Muscle layer of duodenum (tissue), 2 donors: ENCODE measurements around the gene ITGB4.
A peak's percentile ranks its signal among the peaks of the same experiment; 100 is the strongest.
"Not testable (repeated sequence)": the region's sequence is repeated elsewhere in the genome, so short reads cannot be mapped to it uniquely, and the experiment has no call there.

Experiments
- H3K27ac ChIP-seq: one replicate; pipeline ENCODE4 v1.7.0; 2013; ENCODE audit warnings: mild to moderate bottlenecking, low read length
- H3K27me3 ChIP-seq: one replicate; pipeline ENCODE4 v1.7.0; 2013; ENCODE audit warnings: low read depth, mild to moderate bottlenecking, control low read depth, low read length
- H3K36me3 ChIP-seq, 2 donors: one replicate each; pipeline ENCODE4 v1.7.0; 2013; ENCODE audit warnings: low read length in 2 of 2, control low read depth in 1 of 2, mild to moderate bottlenecking in 1 of 2; ENCODE audit not compliant: insufficient read depth in 2 of 2, control insufficient read depth in 1 of 2
- H3K4me1 ChIP-seq, 2 donors: one replicate each; pipeline ENCODE4 v1.7.0; 2013; ENCODE audit warnings: low read length in 2 of 2, mild to moderate bottlenecking in 2 of 2, control low read depth in 1 of 2, moderate library complexity in 1 of 2; ENCODE audit not compliant: insufficient read depth in 2 of 2, control insufficient read depth in 1 of 2
- H3K4me3 ChIP-seq, 2 donors: one replicate each; pipeline ENCODE4 v1.7.0; 2013; ENCODE audit warnings: low read length in 2 of 2, low read depth in 1 of 2, mild to moderate bottlenecking in 1 of 2
- H3K9me3 ChIP-seq, 2 donors: one replicate each; pipeline ENCODE4 v1.7.0; 2013; ENCODE audit warnings: low read length in 2 of 2, control low read depth in 1 of 2, mild to moderate bottlenecking in 1 of 2; ENCODE audit not compliant: control insufficient read depth in 1 of 2
- donor health status: healthy.

Gene ITGB4

DNA sequence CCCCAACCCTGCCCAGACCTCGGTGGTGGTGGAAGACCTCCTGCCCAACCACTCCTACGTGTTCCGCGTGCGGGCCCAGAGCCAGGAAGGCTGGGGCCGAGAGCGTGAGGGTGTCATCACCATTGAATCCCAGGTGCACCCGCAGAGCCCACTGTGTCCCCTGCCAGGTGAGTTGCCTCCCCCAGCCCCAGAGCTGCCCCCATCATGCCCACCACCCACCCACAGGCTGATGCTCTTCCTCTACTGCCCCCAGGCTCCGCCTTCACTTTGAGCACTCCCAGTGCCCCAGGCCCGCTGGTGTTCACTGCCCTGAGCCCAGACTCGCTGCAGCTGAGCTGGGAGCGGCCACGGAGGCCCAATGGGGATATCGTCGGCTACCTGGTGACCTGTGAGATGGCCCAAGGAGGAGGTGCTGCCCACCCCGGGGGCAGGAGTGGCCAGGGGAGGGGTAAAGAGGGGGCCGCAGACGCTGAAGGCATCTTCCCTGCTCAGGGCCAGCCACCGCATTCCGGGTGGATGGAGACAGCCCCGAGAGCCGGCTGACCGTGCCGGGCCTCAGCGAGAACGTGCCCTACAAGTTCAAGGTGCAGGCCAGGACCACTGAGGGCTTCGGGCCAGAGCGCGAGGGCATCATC, 35.3 kb downstream of the ITGB4 start:
- peaks cover 0 to 12% of the 10 kb centered on the region in 2 donors for H3K4me1 ChIP-seq
- H3K27me3 ChIP-seq = no peaks in the 10 kb centered on the region
- no peaks in the 10 kb centered on the region for H3K9me3 ChIP-seq
- no peak overlapping the region for H3K4me3 ChIP-seq
- H3K27ac ChIP-seq = no peak overlapping the region
- H3K36me3 ChIP-seq = peaks cover 7 to 28% of the 10 kb centered on the region in 2 donors

- H3K36me3 ChIP-seq = peaks cover 9 to 28% of the 10 kb centered on the region in 2 donors
- no peaks in the 10 kb centered on the region for H3K27me3 ChIP-seq
- H3K9me3 ChIP-seq = no peaks in the 10 kb centered on the region
- peaks cover 0 to 12% of the 10 kb centered on the region in 2 donors for H3K4me1 ChIP-seq
- H3K4me3 ChIP-seq = no peak overlapping the region
- H3K27ac ChIP-seq = no peak overlapping the region
Observed at GRCh38 chr17:75757086-75757681, 35.9 kb downstream of the ITGB4 start.

DNA sequence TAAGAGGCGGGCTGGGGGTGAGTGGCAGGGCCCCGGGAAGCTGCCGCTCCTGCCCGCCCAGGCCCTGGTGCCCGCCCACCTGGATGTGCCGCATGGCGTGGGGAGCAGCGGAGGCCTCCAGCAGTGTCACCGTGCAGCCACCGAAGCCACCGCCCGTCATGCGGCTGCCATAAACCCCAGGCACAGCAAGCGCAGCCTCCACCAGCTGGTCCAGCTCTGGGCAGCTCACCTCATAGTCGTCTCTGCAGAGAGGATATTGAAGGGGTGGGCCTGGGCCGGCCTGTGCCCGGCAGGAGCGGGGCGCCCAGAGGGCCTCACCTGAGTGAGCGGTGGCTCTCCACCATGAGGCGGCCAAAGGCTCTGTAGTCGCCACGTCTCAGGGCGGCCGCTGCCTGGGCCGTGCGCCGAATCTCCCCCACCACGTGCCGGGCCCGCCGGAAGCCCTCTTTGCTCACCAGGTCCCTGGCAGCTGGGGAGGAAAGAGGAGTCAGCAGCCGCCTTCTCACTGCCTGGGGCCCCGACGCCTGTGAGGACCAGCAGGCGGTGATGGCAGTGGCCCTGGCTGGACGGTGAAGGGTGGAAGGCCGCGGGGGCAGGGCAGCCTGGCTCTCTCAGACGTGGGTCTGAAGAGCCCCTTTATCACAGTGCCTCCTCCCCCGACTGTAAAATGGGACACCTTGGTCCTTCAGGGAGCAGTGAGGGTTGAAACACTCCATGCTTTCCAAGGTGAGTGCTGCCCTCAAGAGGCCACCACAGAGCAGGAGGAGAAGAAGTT, 37.1 kb downstream of the ITGB4 start:
- H3K4me3 ChIP-seq = no peak overlapping the region
- peaks cover 11 to 35% of the 10 kb centered on the region in 2 donors for H3K36me3 ChIP-seq
- no peaks in the 10 kb centered on the region for H3K27me3 ChIP-seq
- H3K27ac ChIP-seq = no peak overlapping the region
- H3K4me1 ChIP-seq = peaks cover 0 to 15% of the 10 kb centered on the region in 2 donors
- no peaks in the 10 kb centered on the region for H3K9me3 ChIP-seq

GRCh38 chr17:75759457-75759856, 38.2 kb downstream of the ITGB4 start:
- Histone ChIP-seq H3K36me3 (peaks cover 11 to 36% of the 10 kb centered on the region in 2 donors), H3K27ac (no peak overlapping the region), H3K9me3 (no peaks in the 10 kb centered on the region), H3K4me1 (peaks cover 10 to 19% of the 10 kb centered on the region in 2 donors), H3K27me3 (no peaks in the 10 kb centered on the region), H3K4me3 (no peak overlapping the region)

DNA sequence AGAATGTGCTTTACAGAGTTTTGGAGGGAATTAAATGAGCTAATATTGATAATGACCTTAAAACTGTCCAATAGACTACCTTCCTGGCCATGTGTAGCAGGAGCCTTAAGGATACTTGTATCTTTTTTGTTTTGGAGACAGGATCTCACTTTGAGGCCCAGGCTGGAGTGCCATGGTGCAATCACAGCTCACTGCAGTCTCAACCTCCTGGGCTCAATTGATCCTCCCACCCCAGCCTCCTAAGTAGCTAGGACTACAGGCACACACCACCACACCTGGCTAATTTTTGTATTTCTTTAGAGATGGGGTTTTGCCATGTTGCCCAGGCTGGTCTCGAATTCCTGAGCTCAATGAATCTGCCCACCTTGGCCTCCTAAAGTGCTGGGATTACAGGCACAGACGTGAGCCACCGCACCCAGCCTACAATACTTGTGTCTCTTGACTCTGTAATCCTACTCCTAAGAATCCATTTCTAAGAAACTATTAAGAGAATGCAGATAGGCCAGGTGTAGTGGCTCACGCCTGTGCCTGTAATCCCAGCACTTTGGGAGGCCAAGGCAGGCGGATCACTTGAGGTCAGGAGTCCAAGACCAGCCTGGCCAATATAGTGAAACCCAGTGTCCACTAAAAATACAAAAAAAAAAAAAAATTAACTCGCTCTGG, 38.9 kb downstream of the ITGB4 start:
- not testable (repeated sequence) for H3K4me3 ChIP-seq, H3K9me3 ChIP-seq, H3K27ac ChIP-seq, H3K27me3 ChIP-seq
- Histone ChIP-seq H3K4me1 (peaks cover 10 to 15% of the 10 kb centered on the region in 2 donors), H3K36me3 (peaks cover 11 to 36% of the 10 kb centered on the region in 2 donors)

GRCh38 chr17:75762513-75763268, 41.4 kb downstream of the ITGB4 start:
- Histone ChIP-seq H3K36me3 (peaks cover 6 to 21% of the 10 kb centered on the region in 2 donors), H3K4me3 (no peak overlapping the region), H3K27ac (no peak overlapping the region), H3K9me3 (no peaks in the 10 kb centered on the region), H3K27me3 (no peaks in the 10 kb centered on the region), H3K4me1 (peaks cover 10 to 15% of the 10 kb centered on the region in 2 donors)

- H3K9me3 ChIP-seq = no peaks in the 10 kb centered on the region
- peaks cover 6 to 16% of the 10 kb centered on the region in 2 donors for H3K36me3 ChIP-seq
- no peak overlapping the region for H3K27ac ChIP-seq
- no peaks in the 10 kb centered on the region for H3K27me3 ChIP-seq
- no peak overlapping the region for H3K4me3 ChIP-seq
- H3K4me1 ChIP-seq = peaks cover 10 to 15% of the 10 kb centered on the region in 2 donors
Observed at GRCh38 chr17:75763269-75763607, 42.0 kb downstream of the ITGB4 start.

GRCh38 chr17:75763613-75764416, 42.6 kb downstream of the ITGB4 start:
- H3K27ac ChIP-seq = peak overlapping the region; percentile 39
- H3K4me3 ChIP-seq = peak overlapping the region; percentile 64 to 77
- peaks cover 4 to 10% of the 10 kb centered on the region in 2 donors for H3K36me3 ChIP-seq
- peaks cover 10 to 15% of the 10 kb centered on the region in 2 donors for H3K4me1 ChIP-seq
- H3K27me3 ChIP-seq = no peaks in the 10 kb centered on the region
- H3K9me3 ChIP-seq = no peaks in the 10 kb centered on the region

DNA sequence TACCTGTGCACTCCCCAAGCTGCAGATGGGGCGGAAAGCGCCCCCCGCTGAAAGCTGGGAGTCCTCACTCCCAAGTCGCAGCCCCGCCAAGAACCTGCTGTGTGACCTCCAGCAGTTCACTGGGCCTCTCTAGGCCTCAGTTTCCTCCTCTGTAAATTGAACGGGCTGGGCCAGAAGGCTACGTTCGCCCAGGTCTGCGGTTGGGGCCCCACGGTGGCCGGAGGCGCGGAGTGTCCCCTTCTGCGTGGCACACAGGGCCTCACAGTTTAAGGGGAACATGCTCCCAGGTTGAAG, 43.1 kb downstream of the ITGB4 start:
- H3K9me3 ChIP-seq = no peaks in the 10 kb centered on the region
- H3K4me3 ChIP-seq = peak overlapping the region; percentile 64 to 77
- no peaks in the 10 kb centered on the region for H3K27me3 ChIP-seq
- peaks cover 3 to 8% of the 10 kb centered on the region in 2 donors for H3K36me3 ChIP-seq
- peaks cover 10 to 15% of the 10 kb centered on the region in 2 donors for H3K4me1 ChIP-seq
- H3K27ac ChIP-seq = peak overlapping the region; percentile 39

- Histone ChIP-seq H3K27ac (peak within 1 kb of the TSS; percentile 62), H3K4me1 (peaks cover 10 to 15% of the 10 kb centered on the region in 2 donors), H3K36me3 (peaks cover 3 to 8% of the 10 kb centered on the region in 2 donors), H3K9me3 (no peaks in the 10 kb centered on the region), H3K4me3 (peak within 1 kb of the TSS; percentile 64 to 77), H3K27me3 (no peaks in the 10 kb centered on the region)
Observed at GRCh38 chr17:75764711-75765421, 43.6 kb downstream of the ITGB4 start, which contains the start of gene GALK1. GALK1 (minus strand) TSS chr17:75765192; CDS start chr17:75765136, 56 bp downstream.
